Stimulated activated CD4-positive, alpha-beta T cell treated with anti-CD3 and anti-CD28 coated beads, Interleukin-15, amount 100 ng/mL, for 48 hours (primary cell): ENCODE data around the gene ZSWIM3.

Source experiments
- DNase-seq, 2 donors: peaks; one replicate each; pipeline ENCODE4 v3.0.0-alpha.2; 2020; ENCODE audit warnings: low read depth in 2 of 2

The ZSWIM3 gene

GRCh38 chr20:45927071-45927878 is 69.9 kb downstream of the ZSWIM3 start:
- no peak for DNase-seq
